ENCODE results near the gene LRRC46. TPM values are rescaled to one million over a fixed set of nuclear protein-coding genes. Genes with fewer than 3 reads are reported as not detected.

LRRC46 gene
- polyA plus RNA-seq, 1 experiment: 0.67 TPM

DNA sequence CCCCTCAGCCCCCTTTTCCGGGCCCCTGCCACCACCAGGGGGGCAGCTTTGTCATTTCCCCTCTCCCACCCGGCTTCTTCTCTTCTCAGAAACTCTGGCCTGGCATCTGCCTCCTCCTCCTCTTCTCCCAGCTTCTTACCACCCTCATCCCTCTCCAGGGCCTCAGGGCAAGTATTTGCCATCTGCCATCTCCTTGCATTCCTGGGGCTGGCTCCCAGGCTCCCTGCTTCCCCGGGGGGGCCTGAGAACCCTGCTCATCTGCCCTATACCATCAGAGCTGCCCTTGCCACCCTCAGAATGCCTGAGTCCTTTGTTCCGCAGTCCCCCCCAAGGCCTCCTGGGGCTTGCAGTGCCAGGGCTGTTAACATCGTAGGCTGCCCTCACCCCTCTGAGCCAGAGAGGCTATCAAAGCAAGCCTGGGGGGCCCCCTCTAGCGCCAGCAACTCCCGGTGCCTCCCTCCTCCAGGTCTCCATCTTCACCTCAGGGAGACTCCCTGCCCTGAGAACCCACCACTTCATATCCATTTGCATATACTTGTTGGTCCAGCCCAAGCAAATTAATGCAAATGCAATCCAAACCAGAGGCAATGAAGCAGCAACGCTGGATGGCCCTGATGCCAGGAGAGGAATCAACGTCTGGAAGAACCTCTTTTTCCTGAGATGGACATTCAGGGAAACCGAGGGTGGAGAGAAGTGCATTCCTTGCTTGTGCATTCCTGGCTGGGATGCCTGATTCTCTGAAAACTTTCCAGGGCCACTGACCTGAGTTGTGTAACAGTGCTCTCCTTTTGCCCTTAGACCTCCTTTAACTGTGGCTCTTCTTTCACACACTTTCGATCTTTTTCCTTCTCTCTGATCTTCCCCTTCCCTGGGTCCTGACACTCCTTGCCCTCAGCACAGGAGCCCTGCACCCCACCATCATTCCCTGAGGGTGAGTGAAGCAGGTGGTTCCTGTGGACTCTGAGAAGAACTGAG, 43.8 kb downstream of the LRRC46 start:
- Histone ChIP-seq H3K27ac (ENCODE audit: low read depth, low read length) (no peak overlapping the region), H3K27me3 (ENCODE audit: control insufficient read depth, insufficient read depth, low read length) (peaks cover 23% of the 10 kb centered on the region), H3K4me3 (ENCODE audit: low read depth, low read length) (no peak overlapping the region), H3K9me3 (ENCODE audit: control insufficient read depth, insufficient read depth, low read length) (no peaks in the 10 kb centered on the region; the same call in 1 of the 2 replicates)
- ChIA-PET POLR2A (interaction anchor here (0.6 to 0.9 kb wide), 2 partner anchors 20 to 80 kb away, joined by 3 to 5 read pairs; no protein-coding TSS in a partner anchor), CTCF (interaction anchor here (0.8 to 0.9 kb wide), 2 partner anchors 17 to 34 kb away, joined by 3 read pairs; partner anchors contain the start of gene SCRN2)
- no peak for DNase-seq (ENCODE audit: low read depth, low spot score)
- TF ChIP-seq, protein P1, sequence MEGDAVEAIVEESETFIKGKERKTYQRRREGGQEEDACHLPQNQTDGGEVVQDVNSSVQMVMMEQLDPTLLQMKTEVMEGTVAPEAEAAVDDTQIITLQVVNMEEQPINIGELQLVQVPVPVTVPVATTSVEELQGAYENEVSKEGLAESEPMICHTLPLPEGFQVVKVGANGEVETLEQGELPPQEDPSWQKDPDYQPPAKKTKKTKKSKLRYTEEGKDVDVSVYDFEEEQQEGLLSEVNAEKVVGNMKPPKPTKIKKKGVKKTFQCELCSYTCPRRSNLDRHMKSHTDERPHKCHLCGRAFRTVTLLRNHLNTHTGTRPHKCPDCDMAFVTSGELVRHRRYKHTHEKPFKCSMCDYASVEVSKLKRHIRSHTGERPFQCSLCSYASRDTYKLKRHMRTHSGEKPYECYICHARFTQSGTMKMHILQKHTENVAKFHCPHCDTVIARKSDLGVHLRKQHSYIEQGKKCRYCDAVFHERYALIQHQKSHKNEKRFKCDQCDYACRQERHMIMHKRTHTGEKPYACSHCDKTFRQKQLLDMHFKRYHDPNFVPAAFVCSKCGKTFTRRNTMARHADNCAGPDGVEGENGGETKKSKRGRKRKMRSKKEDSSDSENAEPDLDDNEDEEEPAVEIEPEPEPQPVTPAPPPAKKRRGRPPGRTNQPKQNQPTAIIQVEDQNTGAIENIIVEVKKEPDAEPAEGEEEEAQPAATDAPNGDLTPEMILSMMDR (IDR thresholded peaks at IDR 0.05; ENCODE audit: low read depth, low read length): no peak

DNA sequence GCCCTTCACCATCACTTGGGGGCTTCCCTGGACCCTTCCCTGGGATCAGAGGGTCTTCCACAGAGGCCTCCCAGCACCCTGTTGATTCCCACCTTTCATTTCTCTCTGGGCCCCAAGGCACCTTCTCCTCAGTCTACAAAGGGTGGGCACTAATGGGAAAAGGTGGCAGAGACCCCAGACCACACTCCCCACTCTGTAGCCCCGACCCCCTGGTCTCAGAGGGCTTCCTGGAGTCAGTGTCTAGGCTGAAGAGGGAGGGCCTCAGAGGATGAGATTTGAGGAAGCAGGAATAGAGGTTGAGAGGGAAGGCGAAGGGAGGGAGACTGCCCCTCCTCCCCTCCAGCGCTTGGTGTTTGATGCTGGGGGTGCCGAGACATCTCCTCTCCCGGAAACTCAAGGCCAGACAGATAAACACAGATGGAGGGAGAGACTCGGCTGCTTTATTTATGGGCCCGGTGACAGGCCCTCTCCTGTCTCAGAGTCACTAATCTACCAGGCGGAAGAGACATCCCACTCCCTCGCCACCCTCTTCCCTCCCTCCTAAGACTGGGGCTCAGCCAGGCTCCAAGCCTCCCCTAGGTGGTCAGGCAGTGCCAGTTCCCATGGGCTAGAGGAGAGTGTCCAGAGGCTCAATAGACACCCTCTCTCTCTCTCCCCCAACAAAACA, 46.0 kb downstream of the LRRC46 start:
- no peak for DNase-seq (ENCODE audit: low read depth, low spot score)
- peaks cover 15% of the 10 kb centered on the region for H3K27me3 ChIP-seq (ENCODE audit: control insufficient read depth, insufficient read depth, low read length)
- ChIA-PET CTCF (no interaction called here), POLR2A (no interaction called here)
- no peak overlapping the region for H3K4me3 ChIP-seq (ENCODE audit: low read depth, low read length)
- H3K27ac ChIP-seq (ENCODE audit: low read depth, low read length): no peak overlapping the region
- TF ChIP-seq, protein P1 (IDR thresholded peaks at IDR 0.05; ENCODE audit: low read depth, low read length): no peak
- H3K9me3 ChIP-seq (ENCODE audit: control insufficient read depth, insufficient read depth, low read length): no peaks in the 10 kb centered on the region; the same call in 1 of the 2 replicates

DNA sequence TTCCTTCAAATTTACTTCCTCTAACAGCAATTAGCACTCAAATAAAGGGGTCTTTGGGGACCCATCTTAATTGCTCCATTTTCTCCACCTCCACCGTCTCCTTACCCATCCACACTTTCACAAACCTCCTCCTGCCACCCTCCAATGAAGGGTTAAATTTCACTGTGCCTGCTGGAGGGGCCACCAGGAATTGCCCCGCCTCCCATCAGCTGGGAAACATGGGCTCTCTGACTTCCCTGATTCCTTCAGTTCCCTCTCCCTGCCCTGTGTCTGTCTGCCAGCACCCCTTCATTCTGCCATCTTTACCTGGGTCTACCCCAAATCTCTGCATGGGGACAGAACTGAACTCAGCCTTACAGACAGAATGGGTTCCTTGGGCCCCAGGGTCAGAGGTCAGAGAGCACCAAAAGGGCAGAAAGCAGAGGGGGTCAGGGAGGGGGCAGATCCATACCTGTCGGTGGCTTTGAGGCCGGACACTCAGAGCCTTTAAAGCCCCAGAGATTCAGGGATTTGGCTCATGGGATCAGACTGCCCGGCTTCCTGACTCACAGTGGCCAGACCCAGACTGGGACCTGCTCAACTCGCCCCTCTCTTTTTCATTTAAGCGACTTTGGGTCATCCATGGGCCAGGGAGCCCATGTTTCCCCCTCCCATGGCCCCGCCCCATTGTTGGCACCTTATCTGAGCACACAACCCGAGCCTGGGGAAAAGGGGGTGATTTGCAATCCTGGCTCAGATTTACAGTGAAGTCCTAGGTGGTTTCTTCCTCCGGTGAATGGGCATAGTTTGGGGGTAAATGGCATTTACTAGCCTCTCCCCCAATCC, 46.9 kb downstream of the LRRC46 start:
- no peak for DNase-seq (ENCODE audit: low read depth, low spot score)
- ChIA-PET CTCF (interaction anchor here (2.5 kb wide), 1 partner anchor 12 kb away, joined by 17 read pairs; no protein-coding TSS in a partner anchor), POLR2A (no interaction called here)
- Histone ChIP-seq H3K4me3 (ENCODE audit: low read depth, low read length) (no peak overlapping the region), H3K9me3 (ENCODE audit: control insufficient read depth, insufficient read depth, low read length) (no peaks in the 10 kb centered on the region; the same call in 1 of the 2 replicates), H3K27me3 (ENCODE audit: control insufficient read depth, insufficient read depth, low read length) (peaks cover 7% of the 10 kb centered on the region), H3K27ac (ENCODE audit: low read depth, low read length) (no peak overlapping the region)
- TF ChIP-seq, protein P1 (IDR thresholded peaks at IDR 0.05; ENCODE audit: low read depth, low read length): no peak

DNA sequence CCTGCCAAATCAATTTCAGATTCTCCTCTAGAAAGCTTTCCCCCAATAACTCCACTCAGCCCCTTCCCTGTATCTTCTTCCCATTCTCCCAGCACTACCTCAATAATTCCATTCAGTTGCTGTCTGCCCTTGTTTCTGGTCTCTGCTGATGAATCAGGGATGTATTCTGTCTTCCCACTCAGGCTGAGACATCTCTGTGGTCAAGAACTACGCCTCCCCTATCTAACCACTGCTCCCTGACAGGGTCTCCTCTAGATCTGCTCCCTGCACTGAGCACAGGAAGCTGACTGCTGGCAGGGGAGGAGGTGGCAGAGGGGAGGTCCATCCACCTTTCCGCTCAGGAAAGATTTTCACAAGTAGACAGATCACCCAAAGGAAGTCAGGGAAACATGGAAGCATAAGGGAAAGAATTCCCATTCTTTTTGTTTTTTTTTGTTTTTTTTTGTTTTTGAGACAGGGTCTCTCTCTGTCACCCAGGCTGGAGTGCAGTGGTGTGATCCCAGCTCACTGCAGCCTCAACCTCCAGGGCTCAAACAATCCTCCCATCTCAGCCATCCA, 47.6 kb downstream of the LRRC46 start:
- peaks cover 3% of the 10 kb centered on the region for H3K27me3 ChIP-seq (ENCODE audit: control insufficient read depth, insufficient read depth, low read length)
- POLR2A ChIA-PET: interaction anchor here (0.9 kb wide), 1 partner anchor 16 kb away, joined by 3 read pairs; no protein-coding TSS in a partner anchor
- CTCF ChIA-PET: interaction anchor here (1.1 to 2.5 kb wide), 2 partner anchors 11 to 38 kb away, joined by 3 to 17 read pairs; partner anchors contain the start of gene SCRN2
- H3K9me3 ChIP-seq (ENCODE audit: control insufficient read depth, insufficient read depth, low read length): no peaks in the 10 kb centered on the region; the same call in 1 of the 2 replicates
- TF ChIP-seq, protein P1 (IDR thresholded peaks at IDR 0.05; ENCODE audit: low read depth, low read length): no peak
- H3K27ac ChIP-seq (ENCODE audit: low read depth, low read length): no peak overlapping the region
- DNase-seq (ENCODE audit: low read depth, low spot score): no peak
- no peak overlapping the region for H3K4me3 ChIP-seq (ENCODE audit: low read depth, low read length)

Measured in AG04450 (cell line).